ENCODE measurements around the gene ARHGEF10L. TPM values are rescaled to one million over a fixed set of nuclear protein-coding genes. Genes with fewer than 3 reads are reported as not detected.

The ARHGEF10L gene
- total and polyA plus RNA-seq, 8 donors, result 36.2 to 104 (median 52.8) TPM

DNA sequence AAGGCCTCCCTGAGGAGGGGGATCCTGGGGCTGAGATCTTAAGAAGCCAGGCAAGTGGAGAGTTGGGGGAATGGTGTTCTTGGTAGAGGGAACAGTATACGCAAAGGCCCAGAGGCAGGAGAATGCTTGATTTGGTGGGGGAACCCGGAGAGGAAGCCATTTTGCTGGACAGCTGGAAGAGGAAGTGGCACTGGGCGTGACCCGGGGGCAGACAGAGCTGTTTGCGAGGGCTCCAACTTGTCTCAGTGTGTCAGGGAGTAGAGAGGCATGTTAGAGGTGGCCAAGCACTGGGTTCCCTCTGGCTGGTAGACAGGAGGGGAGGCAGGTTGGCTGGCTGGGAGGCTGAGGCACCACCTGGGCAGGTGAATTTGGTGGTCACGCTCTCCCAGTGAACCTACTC, 119.3 kb downstream of the ARHGEF10L start:
- no peak overlapping the region for H3K27ac ChIP-seq
- H3K4me3 ChIP-seq, result no peak overlapping the region
- no peaks in the 10 kb centered on the region for H3K4me1 ChIP-seq
- no peak for DNase-seq
- H3K36me3 ChIP-seq, result peaks cover 0 to 67% (median 35%) of the 10 kb centered on the region in 3 donors
- no peak for FAIRE-seq
- intact Hi-C loops (cut with DNase I), result loop anchor here in 1 of 3 donors (10.0 kb wide), 1 partner anchor 256 kb away; no protein-coding TSS in a partner anchor
- WGBS, 2 donors, result 83 to 90% methylated on average over 6 of the region's 6 CpGs
- ATAC-seq, result no peak
- TF ChIP-seq CTCF (IDR thresholded peaks at IDR 0.05), result no peak
- H3K9me3 ChIP-seq, result no peaks in the 10 kb centered on the region
- H3K27me3 ChIP-seq, result no peaks in the 10 kb centered on the region

- no peak overlapping the region for H3K4me3 ChIP-seq
- WGBS, 2 donors, result 70 to 79% methylated on average over 15 of the region's 15 CpGs
- ATAC-seq (peak in 3 of 4 donors; percentile 54 to 64 (median 58)), DNase-seq (peak in 4 of 6 donors; percentile 32 to 81 (median 68)), FAIRE-seq (no peak)
- H3K27me3 ChIP-seq, result no peaks in the 10 kb centered on the region
- intact Hi-C loops (cut with DNase I), result no loop called here
- no peaks in the 10 kb centered on the region for H3K4me1 ChIP-seq
- TF ChIP-seq CTCF (IDR thresholded peaks at IDR 0.05), result peak; percentile 67 to 69 (median 68)
- peaks cover 0 to 69% (median 18%) of the 10 kb centered on the region in 3 donors for H3K36me3 ChIP-seq
- no peak overlapping the region for H3K27ac ChIP-seq
- H3K9me3 ChIP-seq, result no peaks in the 10 kb centered on the region
Observed at GRCh38 chr1:17661546-17662157, 122.2 kb downstream of the ARHGEF10L start.

DNA sequence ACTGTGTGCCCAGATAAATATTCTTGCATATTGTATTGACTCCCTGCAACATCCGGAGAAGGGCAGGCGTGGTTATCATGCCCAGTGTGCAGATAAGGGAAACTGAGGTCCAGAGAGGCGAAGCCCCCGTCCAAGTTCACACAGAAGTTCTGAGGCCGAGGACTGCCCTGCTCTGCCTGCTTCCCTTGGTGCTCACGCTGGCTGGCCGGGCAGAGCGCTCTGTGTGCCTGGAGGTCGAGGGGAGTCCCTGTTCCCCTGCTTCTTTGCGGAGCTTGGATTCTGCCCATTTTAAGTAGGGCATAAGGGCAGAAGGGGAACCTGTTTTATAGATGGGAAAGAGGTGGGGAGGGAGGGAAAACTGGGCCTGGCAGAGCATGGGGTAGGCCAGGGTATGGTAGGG, 122.8 kb downstream of the ARHGEF10L start:
- 89% methylated on average over 10 of the region's 10 CpGs for WGBS, 2 donors
- ATAC-seq, result no peak
- no peak for TF ChIP-seq CTCF (IDR thresholded peaks at IDR 0.05)
- no peaks in the 10 kb centered on the region for H3K27me3 ChIP-seq
- DNase-seq, result no peak
- no peak for FAIRE-seq
- no peaks in the 10 kb centered on the region for H3K4me1 ChIP-seq
- H3K27ac ChIP-seq, result no peak overlapping the region
- peaks cover 0 to 67% (median 13%) of the 10 kb centered on the region in 3 donors for H3K36me3 ChIP-seq
- no peaks in the 10 kb centered on the region for H3K9me3 ChIP-seq
- no peak overlapping the region for H3K4me3 ChIP-seq
- intact Hi-C loops (cut with DNase I), result no loop called here

DNA sequence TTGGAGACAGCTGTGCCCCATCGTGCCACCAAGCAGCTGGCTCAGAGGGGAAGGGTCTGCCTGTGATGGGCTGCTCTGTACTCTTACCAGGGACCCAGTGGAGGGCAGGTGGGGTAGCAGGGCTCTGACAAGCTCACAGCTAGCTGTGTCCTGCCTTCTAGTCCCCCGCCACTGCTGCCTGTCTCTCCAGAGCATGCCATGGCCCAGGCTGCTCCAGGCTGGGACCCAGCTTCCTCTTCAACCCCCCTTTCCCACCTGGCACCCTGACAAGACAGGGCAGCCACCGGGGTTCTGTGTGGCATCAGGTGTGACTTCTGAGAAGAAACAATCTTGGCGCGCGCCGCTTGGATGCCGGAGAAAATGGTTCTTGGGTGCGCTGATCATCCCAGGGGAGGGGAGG, 123.3 kb downstream of the ARHGEF10L start:
- Histone ChIP-seq H3K4me1 (no peaks in the 10 kb centered on the region), H3K4me3 (no peak overlapping the region), H3K9me3 (no peaks in the 10 kb centered on the region), H3K27ac (no peak overlapping the region), H3K36me3 (peaks cover 0 to 63% (median 9%) of the 10 kb centered on the region in 3 donors), H3K27me3 (no peaks in the 10 kb centered on the region)
- intact Hi-C loops (cut with DNase I), result no loop called here
- no peak for TF ChIP-seq CTCF (IDR thresholded peaks at IDR 0.05)
- FAIRE-seq (no peak), DNase-seq (no peak), ATAC-seq (no peak)
- WGBS, 2 donors, result 86 to 90% methylated on average over 9 of the region's 9 CpGs

GRCh38 chr1:17663646-17664045, 124.1 kb downstream of the ARHGEF10L start:
- TF ChIP-seq CTCF (IDR thresholded peaks at IDR 0.05), result no peak
- no peaks in the 10 kb centered on the region for H3K27me3 ChIP-seq
- FAIRE-seq (no peak), DNase-seq (no peak), ATAC-seq (no peak)
- no peaks in the 10 kb centered on the region for H3K4me1 ChIP-seq
- H3K9me3 ChIP-seq, result no peaks in the 10 kb centered on the region
- WGBS, 2 donors, result 68 to 75% methylated on average over 5 of the region's 5 CpGs
- intact Hi-C loops (cut with DNase I), result no loop called here
- H3K4me3 ChIP-seq, result no peak overlapping the region
- peaks cover 0 to 60% (median 8%) of the 10 kb centered on the region in 3 donors for H3K36me3 ChIP-seq
- no peak overlapping the region for H3K27ac ChIP-seq
